GM19438 (cell line): Measurements from ENCODE around the gene HECW1.
"Not testable (repeated sequence)": the region's sequence is repeated elsewhere in the genome, so short reads cannot be mapped to it uniquely, and the experiment has no call there.

Experiments used
- ATAC-seq: cut with Tn5 transposase; IDR thresholded peaks from one replicate; pipeline ENCODE4 v1.9.1; 2021; ENCODE audit warnings: low read depth; ENCODE audit not compliant: unreplicated experiment

Gene HECW1

GRCh38 chr7:43111630-43112458 is 603 bp upstream of the HECW1 start:
- ATAC-seq: no peak

DNA sequence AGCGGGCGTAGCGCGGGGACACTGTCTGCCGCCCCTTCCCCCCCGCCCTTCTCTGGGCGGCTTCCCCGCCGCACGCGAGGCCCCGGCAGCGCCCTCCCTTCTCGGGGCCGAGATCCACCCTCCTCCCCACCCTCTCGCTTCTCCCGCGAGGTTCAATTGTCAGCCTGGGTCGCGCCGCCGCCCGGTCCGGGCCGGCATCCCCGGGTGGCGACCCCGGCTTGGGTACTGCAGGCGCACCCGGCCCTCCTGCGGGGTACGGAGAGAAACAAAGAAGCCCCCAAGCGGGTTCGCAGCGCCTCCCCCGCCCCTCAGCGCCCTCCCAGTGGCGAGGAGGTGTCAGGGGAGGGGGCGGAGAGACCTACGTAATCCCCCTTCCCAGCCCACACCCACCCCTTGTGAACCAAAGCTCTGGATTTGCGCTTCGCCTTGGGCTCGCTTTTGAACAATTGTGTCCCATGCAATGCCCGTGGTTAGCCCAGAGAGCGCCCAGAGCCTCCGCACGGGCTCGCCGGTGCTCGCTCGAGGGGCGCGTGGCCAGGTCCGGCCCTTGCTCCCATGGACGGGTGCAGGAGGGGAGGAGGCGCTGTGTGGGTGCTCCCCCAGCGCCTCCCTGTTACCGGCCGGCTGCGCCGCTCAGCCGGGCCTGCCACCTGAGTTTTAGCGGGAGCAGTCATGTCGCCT is 634 bp downstream of the HECW1 start:
- ATAC-seq: no peak

- no peak for ATAC-seq
Observed at GRCh38 chr7:43113622-43114457, 1.4 kb downstream of the HECW1 start.

GRCh38 chr7:43114458-43114780 is 2.0 kb downstream of the HECW1 start:
- no peak for ATAC-seq

DNA sequence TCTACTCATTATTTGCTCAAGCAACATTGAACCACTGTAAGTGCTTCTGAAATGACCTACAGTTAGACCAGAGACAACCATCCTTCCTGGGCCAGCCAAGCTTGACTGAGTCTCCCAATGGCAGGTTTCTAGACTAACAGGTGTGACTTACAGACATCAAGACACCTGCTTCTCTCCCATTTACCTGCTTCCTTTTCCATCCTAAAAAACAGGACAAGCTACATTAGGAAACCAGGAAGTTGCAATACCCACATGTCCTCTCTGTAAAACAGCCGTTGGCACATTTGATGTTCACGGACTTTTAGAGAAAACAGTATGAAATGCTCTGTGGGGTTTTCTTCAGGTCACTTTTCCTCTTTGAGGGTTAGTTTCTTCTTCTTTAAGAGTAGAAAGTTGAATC is 4.0 kb downstream of the HECW1 start:
- no peak for ATAC-seq

- ATAC-seq: no peak
Observed at GRCh38 chr7:43117095-43117494, 4.6 kb downstream of the HECW1 start.

- ATAC-seq: no peak
Observed at GRCh38 chr7:43117861-43118260, 5.4 kb downstream of the HECW1 start.

DNA sequence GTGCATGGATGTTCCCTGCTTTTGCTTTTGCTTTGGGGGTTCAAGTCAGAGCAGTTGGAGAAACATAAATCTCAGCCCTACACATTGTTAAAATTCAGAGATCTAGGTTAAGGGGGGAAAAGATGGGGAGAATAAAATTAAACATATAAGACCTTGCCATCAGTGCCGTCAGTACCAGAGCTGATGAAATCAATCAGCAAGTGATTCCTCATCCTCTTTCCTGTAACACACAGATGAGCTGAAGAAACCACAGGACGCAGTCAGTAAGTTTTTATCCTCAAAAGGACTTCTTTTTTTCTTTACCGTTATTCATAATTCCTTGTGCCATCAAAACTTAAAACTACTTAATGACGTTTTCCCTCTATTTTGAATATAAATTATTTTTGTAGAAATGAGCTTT is 5.9 kb downstream of the HECW1 start:
- ATAC-seq: no peak

GRCh38 chr7:43119371-43120075 is 7.1 kb downstream of the HECW1 start:
- ATAC-seq: no peak

DNA sequence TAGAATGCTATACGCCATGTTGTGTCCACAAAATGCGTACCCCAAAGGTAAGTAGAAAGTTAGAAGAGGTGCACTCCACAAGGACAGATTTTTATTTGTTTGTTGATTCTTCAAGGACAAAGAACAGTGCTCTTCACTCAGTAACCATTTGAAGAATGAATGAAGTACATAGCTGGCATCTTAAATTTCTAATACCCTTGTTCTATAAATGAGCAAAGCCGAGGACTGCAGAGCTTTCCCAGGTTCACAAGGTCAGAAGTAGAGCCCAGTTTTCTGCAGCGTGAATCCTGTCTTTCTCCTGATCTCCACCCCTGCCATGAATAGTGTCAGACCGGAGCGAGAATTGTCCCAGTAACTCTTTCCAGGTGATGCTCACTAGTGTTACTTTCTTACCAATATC is 9.5 kb downstream of the HECW1 start:
- ATAC-seq: no peak

GRCh38 chr7:43123457-43123856 is 11.0 kb downstream of the HECW1 start:
- ATAC-seq: no peak

GRCh38 chr7:43124388-43124787 is 11.9 kb downstream of the HECW1 start:
- ATAC-seq: no peak

DNA sequence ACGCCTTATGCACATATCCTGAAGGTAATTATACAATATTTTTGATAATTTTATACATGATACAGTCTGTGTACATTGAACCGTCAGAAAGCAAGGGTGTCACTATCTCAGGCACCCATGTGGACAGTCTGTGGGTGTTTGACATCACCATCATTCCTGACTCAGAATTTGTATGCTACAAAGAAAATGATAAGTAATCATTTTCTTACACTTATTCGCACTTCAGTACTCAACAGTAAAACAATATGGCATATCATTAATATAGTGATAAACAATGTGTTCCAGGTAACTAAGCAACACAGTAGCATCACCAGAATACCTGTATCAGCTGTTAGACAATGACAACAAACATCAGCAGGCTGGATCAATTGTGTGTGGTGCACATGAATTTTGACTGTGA is 17.9 kb downstream of the HECW1 start:
- ATAC-seq: no peak

DNA sequence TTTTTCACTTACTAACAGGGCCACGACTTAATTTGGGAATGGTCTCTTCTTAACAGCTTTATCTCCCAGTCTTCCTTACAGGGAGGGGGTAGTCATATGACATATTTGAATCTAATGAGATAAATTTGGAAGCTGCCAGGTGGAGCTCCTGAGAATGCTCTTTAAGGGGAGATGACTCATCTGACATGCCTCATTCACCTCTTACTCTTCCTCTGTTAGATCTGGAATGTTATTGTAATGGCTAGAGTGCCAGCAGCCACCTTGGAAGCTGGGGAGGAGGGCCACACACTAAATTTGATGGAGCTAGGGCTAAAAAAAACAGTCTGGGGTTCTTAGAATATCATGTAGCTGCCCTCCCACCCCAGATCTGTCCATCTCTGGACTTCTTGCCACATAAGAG is 22.7 kb downstream of the HECW1 start:
- ATAC-seq: no peak

DNA sequence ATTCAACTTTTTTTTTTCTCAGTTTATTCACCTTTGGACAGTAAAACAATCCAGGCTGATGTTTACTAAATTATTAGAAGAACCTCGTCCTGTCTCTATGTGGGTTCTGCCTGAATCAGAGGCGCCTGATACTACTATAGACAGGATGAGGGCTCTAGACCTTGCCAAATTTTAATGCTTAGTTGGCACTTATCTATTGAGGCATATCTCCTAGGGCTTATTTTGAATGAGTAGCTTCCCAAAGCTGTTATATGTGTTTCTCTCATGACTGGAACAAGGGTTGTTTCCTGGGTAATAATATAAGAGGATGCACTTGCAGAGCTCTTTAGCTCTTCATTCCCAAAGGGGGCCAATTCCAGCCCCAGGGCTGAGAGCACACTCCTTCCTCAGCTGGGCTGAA is 23.6 kb downstream of the HECW1 start:
- no peak for ATAC-seq

- ATAC-seq: not testable (repeated sequence)
Observed at GRCh38 chr7:43137121-43137744, 24.8 kb downstream of the HECW1 start.

DNA sequence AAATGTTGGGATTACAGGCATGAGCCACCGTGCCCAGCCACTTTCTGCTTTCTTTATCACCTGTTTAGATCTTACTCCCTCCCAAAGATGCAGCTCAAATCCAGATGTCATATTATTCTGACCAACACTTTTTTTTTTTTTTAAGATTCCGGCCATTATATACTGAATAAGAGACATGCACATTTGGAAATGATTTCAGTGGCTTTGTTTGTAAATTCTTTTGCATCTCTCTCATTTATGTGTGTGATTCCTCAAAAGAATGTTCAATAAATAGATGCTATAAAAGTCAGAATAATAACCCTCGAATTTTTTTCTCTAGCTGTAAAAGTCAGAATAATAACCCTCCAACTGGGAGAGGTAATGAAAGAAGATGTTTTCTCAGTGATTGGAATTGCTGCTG is 25.4 kb downstream of the HECW1 start:
- ATAC-seq: no peak

GRCh38 chr7:43138710-43139109 is 26.3 kb downstream of the HECW1 start:
- ATAC-seq: no peak

GRCh38 chr7:43139137-43139536 is 26.7 kb downstream of the HECW1 start:
- no peak for ATAC-seq

DNA sequence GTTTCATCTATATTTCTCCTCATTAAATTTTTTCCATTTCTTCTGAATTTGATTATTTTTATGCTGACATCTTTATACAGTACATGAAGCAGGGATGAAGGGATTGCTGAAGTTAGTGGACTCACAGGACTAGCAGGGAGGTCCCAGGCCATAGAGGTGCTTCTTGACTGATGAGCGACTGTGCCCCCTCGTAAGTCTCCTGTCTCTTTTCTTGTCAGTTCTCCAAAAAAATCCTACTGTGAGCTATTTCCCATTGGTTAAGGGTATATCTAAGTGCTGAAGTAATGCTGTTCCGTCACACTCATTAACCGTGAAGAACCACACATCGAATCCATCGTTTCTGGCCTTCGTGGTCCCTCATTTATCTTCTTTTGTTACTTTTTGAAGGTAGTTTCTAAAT is 27.7 kb downstream of the HECW1 start:
- ATAC-seq: no peak
